Gastrocnemius medialis (tissue), 4 donors: ENCODE results near the gene FNDC10. TPM values are rescaled to one million over a fixed set of nuclear protein-coding genes. Genes with fewer than 3 reads are reported as not detected.

Experiments used
- ATAC-seq, 2 donors: fragments of 150-250 bp; one replicate each; pipeline ENCODE4 v1.9.1; 2016
- DNase-seq, 2 donors: peaks; one replicate each; pipeline ENCODE4 v3.0.0-alpha.2; 2019
- H3K27ac ChIP-seq, 4 donors: fragments of 200-600 bp; sonication (generic); 1 replicate in 1 of 4; 2 replicates in 3 of 4; pipeline ENCODE4 v1.5.1; 2016 to 2018; ENCODE audit warnings: mild to moderate bottlenecking in 2 of 4, moderate library complexity in 1 of 4
- H3K27me3 ChIP-seq, 3 donors: fragments of 200-600 bp; sonication (generic) in 2 of 3; 1 replicate in 1 of 3; 2 replicates in 2 of 3; pipeline versions ENCODE4 v1.5.1 to v1.6.0; 2016 to 2019; ENCODE audit warnings: mild to moderate bottlenecking in 1 of 3, moderate library complexity in 1 of 3
- H3K36me3 ChIP-seq, 2 donors: fragments of 200-600 bp; sonication (generic) in 1 of 2; one replicate each; pipeline ENCODE4 v1.5.1; 2017 to 2018
- H3K4me1 ChIP-seq, 2 donors: fragments of 200-600 bp; sonication (generic) in 1 of 2; one replicate each; pipeline ENCODE4 v1.5.1; 2016 to 2017; ENCODE audit warnings: mild to moderate bottlenecking in 2 of 2
- H3K4me3 ChIP-seq, 4 donors: fragments of 200-600 bp; sonication (generic) in 3 of 4; 1 replicate in 1 of 4; 2 replicates in 3 of 4; pipeline ENCODE4 v1.5.1; 2016 to 2019; ENCODE audit warnings: mild to moderate bottlenecking in 2 of 4
- H3K9me3 ChIP-seq, 3 donors: fragments of 200-600 bp; sonication (generic) in 2 of 3; 1 replicate in 1 of 3; 2 replicates in 2 of 3; pipeline ENCODE4 v1.5.1; 2016 to 2019
- POLR2A ChIP-seq, 2 donors: fragments of 450-650 bp; IDR thresholded peaks; one replicate each; pipeline ENCODE4 v1.6.1; 2017; ENCODE audit warnings: antibody characterized with exemption in 2 of 2, mild to moderate bottlenecking in 2 of 2, moderate library complexity in 2 of 2
- in situ Hi-C, 4 donors: fragments of 200-750 bp; cut with MboI; loops; one replicate each; pipeline versions ENCODE4 v1.15.0 to v1.8.0; 2017; ENCODE audit warnings: low sequenced_read_pairs in 4 of 4
- intact Hi-C: fragments of 100-400 bp; cut with DNase I; formaldehyde crosslinking; loops from one replicate; pipeline ENCODE4 v1.15.1; 2023; ENCODE audit warnings: low total_unique reads
- total RNA-seq, 4 donors: library from RNA; depleted of rRNA; stranded (reverse); fragments of >200 nt; gene quantifications; one replicate each; pipeline versions ENCODE4 v1.1.0 to v1.2.3, GENCODE V29; 2016
- TF ChIP-seq, protein P1 (sequence below), 5 experiments: fragments of 450-650 bp in 3 of 5; fragments of 200-600 bp in 2 of 5; sonication (generic) in 2 of 5; IDR thresholded peaks in 4 of 5; conservative IDR thresholded peaks in 1 of 5; 1 replicate in 4 of 5; 2 replicates in 1 of 5; pipeline ENCODE4 v1.5.1; 2016 to 2019; ENCODE audit warnings: antibody characterized with exemption in 5 of 5, mild to moderate bottlenecking in 3 of 5, moderate library complexity in 3 of 5

Gene FNDC10
- total RNA-seq, 4 donors from 2014 or later, result 0.20 to 1.3 (median 0.94) TPM; not detected in 1

DNA sequence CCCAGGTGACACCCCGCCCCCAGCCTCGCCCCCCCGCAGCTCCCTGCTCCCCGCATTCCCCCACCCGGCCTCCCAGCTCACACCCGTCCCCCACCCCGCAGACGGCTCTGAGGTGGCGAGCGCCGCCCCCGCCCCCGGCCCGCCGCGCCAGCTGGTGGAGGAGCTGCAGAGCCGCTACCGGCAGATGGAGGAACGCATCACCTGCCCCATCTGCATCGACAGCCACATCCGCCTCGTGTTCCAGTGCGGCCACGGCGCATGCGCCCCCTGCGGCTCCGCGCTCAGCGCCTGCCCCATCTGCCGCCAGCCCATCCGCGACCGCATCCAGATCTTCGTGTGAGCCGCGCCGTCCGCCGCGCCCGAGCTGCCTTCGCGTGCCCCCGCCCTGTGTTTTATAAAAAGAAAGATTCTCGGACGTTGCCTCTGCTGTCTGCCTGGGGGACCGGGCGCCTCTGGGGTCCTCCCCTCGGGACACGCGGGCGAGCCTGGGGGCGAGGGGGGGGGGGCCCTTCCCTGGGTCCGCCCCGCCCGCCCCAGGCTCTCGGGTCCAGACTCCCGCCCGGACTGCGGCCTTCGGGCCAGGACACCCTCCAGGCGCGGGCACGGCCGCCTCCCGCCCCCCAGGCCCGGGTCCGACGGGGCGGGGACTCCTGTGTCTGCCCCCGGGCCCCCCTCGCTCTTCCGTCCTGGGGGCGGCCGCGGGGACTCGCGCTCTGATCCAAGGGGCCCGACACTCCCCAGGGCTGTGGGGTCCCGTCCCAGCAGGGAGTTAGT, 30.4 kb upstream of the FNDC10 start:
- Histone ChIP-seq H3K9me3 (no peaks in the 10 kb centered on the region), H3K4me3 (peak overlapping the region; percentile 15 to 40 (median 26)), H3K27me3 (peaks cover 0 to 7% (median 3%) of the 10 kb centered on the region in 3 donors), H3K27ac (peak overlapping the region; percentile 22 to 39 (median 31)), H3K4me1 (peaks cover 0 to 5% of the 10 kb centered on the region in 2 donors), H3K36me3 (peaks cover 0 to 15% of the 10 kb centered on the region in 2 donors)
- ATAC-seq (no peak), DNase-seq (peak in 1 of 2 donors; percentile 35)
- in situ Hi-C loops, result no loop called here
- intact Hi-C loops, result no loop called here
- peak in 1 of 2 donors; percentile 18 for TF ChIP-seq POLR2A (IDR thresholded peaks at IDR 0.05)
- TF ChIP-seq, protein P1, sequence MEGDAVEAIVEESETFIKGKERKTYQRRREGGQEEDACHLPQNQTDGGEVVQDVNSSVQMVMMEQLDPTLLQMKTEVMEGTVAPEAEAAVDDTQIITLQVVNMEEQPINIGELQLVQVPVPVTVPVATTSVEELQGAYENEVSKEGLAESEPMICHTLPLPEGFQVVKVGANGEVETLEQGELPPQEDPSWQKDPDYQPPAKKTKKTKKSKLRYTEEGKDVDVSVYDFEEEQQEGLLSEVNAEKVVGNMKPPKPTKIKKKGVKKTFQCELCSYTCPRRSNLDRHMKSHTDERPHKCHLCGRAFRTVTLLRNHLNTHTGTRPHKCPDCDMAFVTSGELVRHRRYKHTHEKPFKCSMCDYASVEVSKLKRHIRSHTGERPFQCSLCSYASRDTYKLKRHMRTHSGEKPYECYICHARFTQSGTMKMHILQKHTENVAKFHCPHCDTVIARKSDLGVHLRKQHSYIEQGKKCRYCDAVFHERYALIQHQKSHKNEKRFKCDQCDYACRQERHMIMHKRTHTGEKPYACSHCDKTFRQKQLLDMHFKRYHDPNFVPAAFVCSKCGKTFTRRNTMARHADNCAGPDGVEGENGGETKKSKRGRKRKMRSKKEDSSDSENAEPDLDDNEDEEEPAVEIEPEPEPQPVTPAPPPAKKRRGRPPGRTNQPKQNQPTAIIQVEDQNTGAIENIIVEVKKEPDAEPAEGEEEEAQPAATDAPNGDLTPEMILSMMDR (IDR thresholded peaks at IDR 0.05 in 4 of 5, conservative IDR thresholded peaks at IDR 0.05 in 1 of 5), result no peak

- Histone ChIP-seq H3K4me1 (peaks cover 0 to 5% of the 10 kb centered on the region in 2 donors), H3K9me3 (no peaks in the 10 kb centered on the region), H3K27me3 (peaks cover 0 to 7% (median 3%) of the 10 kb centered on the region in 3 donors), H3K4me3 (no peak overlapping the region), H3K36me3 (peaks cover 0 to 18% of the 10 kb centered on the region in 2 donors), H3K27ac (no peak overlapping the region)
- DNase-seq, result no peak
- TF ChIP-seq, protein P1 (IDR thresholded peaks at IDR 0.05 in 4 of 5, conservative IDR thresholded peaks at IDR 0.05 in 1 of 5), result no peak
- no peak for TF ChIP-seq POLR2A (IDR thresholded peaks at IDR 0.05)
- in situ Hi-C loops (no loop called here), intact Hi-C loops (no loop called here)
- no peak for ATAC-seq
These were observed 29.7 kb upstream of the FNDC10 start for GRCh38 chr1:1629430-1630190.

DNA sequence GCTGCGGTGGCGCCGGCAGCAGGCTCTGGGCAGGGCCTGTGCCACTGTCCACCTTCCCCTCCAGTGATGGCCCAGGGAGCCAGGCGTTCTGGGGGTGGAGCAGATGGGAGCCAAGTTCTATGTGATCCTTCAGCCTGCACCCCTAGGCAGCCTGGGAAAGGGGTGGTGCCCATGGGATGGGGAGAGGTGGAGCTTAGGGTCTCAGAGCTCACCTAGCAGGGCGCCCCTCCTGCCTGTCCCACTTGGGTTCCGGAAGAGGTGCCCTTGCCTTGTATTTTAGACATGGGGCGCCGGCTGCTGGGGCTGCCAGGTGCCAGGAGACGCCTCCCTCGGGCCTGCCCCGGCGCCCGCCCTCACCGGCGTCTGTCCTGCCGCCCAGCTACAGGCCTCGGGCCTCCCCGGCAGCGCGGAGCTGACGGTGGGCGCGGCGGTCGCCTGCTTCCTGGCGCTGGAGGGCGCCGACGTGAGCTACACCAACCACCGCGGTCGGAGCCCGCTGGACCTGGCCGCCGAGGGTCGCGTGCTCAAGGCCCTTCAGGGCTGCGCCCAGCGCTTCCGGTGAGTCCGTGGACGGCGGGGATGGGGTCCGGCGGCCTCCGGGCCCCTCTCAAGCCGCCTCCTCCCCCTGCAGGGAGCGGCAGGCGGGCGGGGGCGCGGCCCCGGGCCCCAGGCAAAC, 29.0 kb upstream of the FNDC10 start:
- intact Hi-C loops, result no loop called here
- ATAC-seq (no peak), DNase-seq (no peak)
- peaks cover 0 to 18% of the 10 kb centered on the region in 2 donors for H3K36me3 ChIP-seq
- in situ Hi-C loops, result no loop called here
- no peak overlapping the region for H3K4me3 ChIP-seq
- H3K27ac ChIP-seq, result no peak overlapping the region
- no peaks in the 10 kb centered on the region for H3K9me3 ChIP-seq
- no peak for TF ChIP-seq POLR2A (IDR thresholded peaks at IDR 0.05)
- TF ChIP-seq, protein P1 (IDR thresholded peaks at IDR 0.05 in 4 of 5, conservative IDR thresholded peaks at IDR 0.05 in 1 of 5), result no peak
- peaks cover 0 to 7% (median 3%) of the 10 kb centered on the region in 3 donors for H3K27me3 ChIP-seq
- peaks cover 0 to 5% of the 10 kb centered on the region in 2 donors for H3K4me1 ChIP-seq

DNA sequence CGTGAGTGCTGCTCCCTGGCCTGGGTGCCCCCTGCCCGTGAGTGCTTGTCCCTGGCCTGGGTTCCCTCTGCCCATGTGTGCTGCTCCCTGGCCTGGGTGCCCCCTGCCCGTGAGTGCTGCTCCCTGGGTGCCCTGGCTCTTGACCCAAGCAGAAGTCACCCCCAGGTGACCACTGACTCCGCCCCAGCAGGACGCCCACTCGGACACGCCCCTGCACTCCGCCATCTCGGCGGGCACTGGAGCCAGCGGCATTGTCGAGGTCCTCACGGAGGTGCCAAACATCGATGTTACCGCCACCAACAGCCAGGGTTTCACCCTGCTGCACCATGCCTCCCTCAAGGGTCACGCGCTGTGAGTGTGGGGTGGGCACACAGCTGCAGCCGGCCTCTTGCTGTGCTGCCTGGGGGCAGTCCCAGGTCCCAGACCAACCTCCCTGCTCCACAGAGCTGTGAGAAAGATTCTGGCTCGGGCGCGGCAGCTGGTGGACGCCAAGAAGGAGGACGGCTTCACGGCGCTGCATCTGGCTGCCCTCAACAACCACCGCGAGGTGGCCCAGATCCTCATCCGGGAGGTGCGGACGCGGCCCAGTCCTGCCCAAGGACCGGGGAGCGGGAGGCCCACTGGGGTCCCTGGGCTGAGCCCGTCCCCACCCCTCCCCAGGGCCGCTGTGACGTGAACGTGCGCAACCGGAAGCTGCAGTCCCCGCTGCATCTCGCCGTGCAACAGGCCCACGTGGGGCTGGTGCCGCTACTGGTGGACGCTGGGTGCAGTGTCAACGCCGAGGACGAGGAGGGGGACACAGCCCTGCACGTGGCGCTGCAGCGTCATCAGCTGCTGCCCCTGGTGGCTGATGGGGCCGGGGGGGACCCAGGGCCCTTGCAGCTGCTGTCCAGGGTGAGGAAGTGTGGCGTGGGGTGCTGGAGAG, 28.2 kb upstream of the FNDC10 start:
- Histone ChIP-seq H3K4me3 (no peak overlapping the region), H3K27ac (no peak overlapping the region), H3K9me3 (no peaks in the 10 kb centered on the region), H3K27me3 (peaks cover 0 to 7% (median 3%) of the 10 kb centered on the region in 3 donors), H3K4me1 (peaks cover 2 to 13% of the 10 kb centered on the region in 2 donors), H3K36me3 (peaks cover 0 to 18% of the 10 kb centered on the region in 2 donors)
- in situ Hi-C loops, result no loop called here
- DNase-seq, result no peak
- TF ChIP-seq, protein P1 (IDR thresholded peaks at IDR 0.05 in 4 of 5, conservative IDR thresholded peaks at IDR 0.05 in 1 of 5), result no peak
- no peak for TF ChIP-seq POLR2A (IDR thresholded peaks at IDR 0.05)
- intact Hi-C loops, result no loop called here
- no peak for ATAC-seq
